HEK293 (cell line): ENCODE results near the gene ZNF763.

Experiments used
- BCL11A ChIP-seq: fragments of 450-650 bp; formaldehyde crosslinking; IDR thresholded peaks from 2 replicates; pipeline ENCODE4 v1.5.1; 2016; ENCODE audit warnings: low read depth, missing biosample characterization, missing genetic modification characterization
- FEZF1 ChIP-seq: fragments of 450-650 bp; formaldehyde crosslinking; IDR thresholded peaks from 2 replicates; pipeline ENCODE4 v1.5.1; 2016; ENCODE audit warnings: missing biosample characterization, missing genetic modification characterization
- GLI4 ChIP-seq: fragments of 450-650 bp; formaldehyde crosslinking; IDR thresholded peaks from 2 replicates; pipeline ENCODE4 v1.5.1; 2016; ENCODE audit warnings: missing biosample characterization, missing genetic modification characterization
- MEIS1 ChIP-seq: sonication (generic); formaldehyde crosslinking; IDR thresholded peaks from 2 replicates; pipeline ENCODE4 v1.8.1; 2022; ENCODE audit warnings: missing genetic modification reagents, mild to moderate bottlenecking, borderline replicate concordance
- OSR2 ChIP-seq: fragments of 450-650 bp; formaldehyde crosslinking; IDR thresholded peaks from 2 replicates; pipeline ENCODE4 v1.5.1; 2016; ENCODE audit warnings: missing biosample characterization, missing genetic modification characterization
- SCRT1 ChIP-seq: fragments of 450-650 bp; formaldehyde crosslinking; IDR thresholded peaks from 2 replicates; pipeline ENCODE4 v1.5.1; 2016; ENCODE audit warnings: missing biosample characterization, missing genetic modification characterization, borderline replicate concordance
- SP7 ChIP-seq: fragments of 450-650 bp; formaldehyde crosslinking; IDR thresholded peaks from 2 replicates; pipeline ENCODE4 v1.5.1; 2016; ENCODE audit warnings: missing biosample characterization, missing genetic modification characterization
- TRIM28 ChIP-seq: IDR thresholded peaks from 2 replicates; pipeline ENCODE4 v1.6.1; 2011; ENCODE audit warnings: low read length, control low read depth, borderline replicate concordance
- ZBTB8A ChIP-seq: fragments of 450-650 bp; formaldehyde crosslinking; IDR thresholded peaks from 2 replicates; pipeline ENCODE4 v1.5.1; 2016; ENCODE audit warnings: missing biosample characterization, missing genetic modification characterization
- ZFP41 ChIP-seq: fragments of 450-650 bp; formaldehyde crosslinking; IDR thresholded peaks from 2 replicates; pipeline ENCODE4 v1.5.1; 2016; ENCODE audit warnings: missing biosample characterization, missing genetic modification characterization, borderline replicate concordance
- ZFP69B ChIP-seq: fragments of 450-650 bp; formaldehyde crosslinking; IDR thresholded peaks from 2 replicates; pipeline ENCODE4 v1.5.1; 2016; ENCODE audit warnings: missing biosample characterization, missing genetic modification characterization
- ZNF10 ChIP-seq: fragments of 450-650 bp; formaldehyde crosslinking; IDR thresholded peaks from 2 replicates; pipeline ENCODE4 v1.5.1; 2017; ENCODE audit warnings: missing biosample characterization, missing genetic modification characterization
- ZNF121 ChIP-seq: fragments of 450-650 bp; formaldehyde crosslinking; IDR thresholded peaks from 2 replicates; pipeline ENCODE4 v1.5.1; 2016; ENCODE audit warnings: missing biosample characterization, missing genetic modification characterization
- ZNF140 ChIP-seq: fragments of 450-650 bp; formaldehyde crosslinking; IDR thresholded peaks from 2 replicates; pipeline ENCODE4 v1.5.1; 2016; ENCODE audit warnings: missing biosample characterization, missing genetic modification characterization
- ZNF155 ChIP-seq: fragments of 450-650 bp; formaldehyde crosslinking; IDR thresholded peaks from 2 replicates; pipeline ENCODE4 v1.5.1; 2016; ENCODE audit warnings: missing biosample characterization, missing genetic modification characterization
- ZNF157 ChIP-seq: fragments of 450-650 bp; formaldehyde crosslinking; IDR thresholded peaks from 2 replicates; pipeline ENCODE4 v1.5.1; 2016; ENCODE audit warnings: missing biosample characterization, missing genetic modification characterization
- ZNF302 ChIP-seq: fragments of 450-650 bp; formaldehyde crosslinking; IDR thresholded peaks from 2 replicates; pipeline ENCODE4 v1.5.1; 2016; ENCODE audit warnings: missing biosample characterization, missing genetic modification characterization, low read depth
- ZNF354C ChIP-seq: fragments of 450-650 bp; formaldehyde crosslinking; IDR thresholded peaks from 2 replicates; pipeline ENCODE4 v1.5.1; 2016; ENCODE audit warnings: missing biosample characterization, missing genetic modification characterization, low read depth, borderline replicate concordance
- ZNF366 ChIP-seq: fragments of 450-650 bp; formaldehyde crosslinking; conservative IDR thresholded peaks from 2 replicates; pipeline ENCODE4 v1.5.1; 2016; ENCODE audit warnings: missing biosample characterization, missing genetic modification characterization
- ZNF37A ChIP-seq: fragments of 450-650 bp; IDR thresholded peaks from 2 replicates; pipeline ENCODE4 v1.5.1; 2018; ENCODE audit warnings: missing biosample characterization, missing genetic modification characterization
- ZNF416 ChIP-seq: fragments of 450-650 bp; formaldehyde crosslinking; IDR thresholded peaks from 2 replicates; pipeline ENCODE4 v1.5.1; 2016; ENCODE audit warnings: missing biosample characterization, missing genetic modification characterization
- ZNF423 ChIP-seq: fragments of 450-650 bp; formaldehyde crosslinking; IDR thresholded peaks from 2 replicates; pipeline ENCODE4 v1.5.1; 2016; ENCODE audit warnings: missing biosample characterization, missing genetic modification characterization
- ZNF433 ChIP-seq: fragments of 450-650 bp; formaldehyde crosslinking; IDR thresholded peaks from 2 replicates; pipeline ENCODE4 v1.5.1; 2016; ENCODE audit warnings: missing biosample characterization, missing genetic modification characterization, low read depth
- ZNF521 ChIP-seq: fragments of 450-650 bp; formaldehyde crosslinking; IDR thresholded peaks from 2 replicates; pipeline ENCODE4 v1.5.1; 2017; ENCODE audit warnings: missing biosample characterization, mild to moderate bottlenecking, missing genetic modification characterization
- ZNF549 ChIP-seq: fragments of 450-650 bp; IDR thresholded peaks from 2 replicates; pipeline ENCODE4 v1.5.1; 2018; ENCODE audit warnings: missing biosample characterization, missing genetic modification characterization, mild to moderate bottlenecking, inconsistent platforms, moderate library complexity
- ZNF558 ChIP-seq: fragments of 450-650 bp; formaldehyde crosslinking; IDR thresholded peaks from 2 replicates; pipeline ENCODE4 v1.5.1; 2016; ENCODE audit warnings: missing biosample characterization, missing genetic modification characterization
- ZNF585B ChIP-seq: fragments of 450-650 bp; formaldehyde crosslinking; IDR thresholded peaks from 2 replicates; pipeline ENCODE4 v1.5.1; 2016; ENCODE audit warnings: missing biosample characterization, missing genetic modification characterization
- ZNF624 ChIP-seq: fragments of 450-650 bp; formaldehyde crosslinking; IDR thresholded peaks from 2 replicates; pipeline ENCODE4 v1.5.1; 2017; ENCODE audit warnings: missing biosample characterization, missing genetic modification characterization
- ZNF629 ChIP-seq: fragments of 450-650 bp; formaldehyde crosslinking; IDR thresholded peaks from 2 replicates; pipeline ENCODE4 v1.5.1; 2017; ENCODE audit warnings: missing biosample characterization, missing genetic modification characterization
- ZNF701 ChIP-seq: fragments of 450-650 bp; formaldehyde crosslinking; IDR thresholded peaks from 2 replicates; pipeline ENCODE4 v1.5.1; 2016; ENCODE audit warnings: missing biosample characterization, missing genetic modification characterization
- ZNF707 ChIP-seq: fragments of 450-650 bp; formaldehyde crosslinking; IDR thresholded peaks from 2 replicates; pipeline ENCODE4 v1.5.1; 2016; ENCODE audit warnings: missing biosample characterization, missing genetic modification characterization
- ZSCAN23 ChIP-seq: fragments of 450-650 bp; formaldehyde crosslinking; IDR thresholded peaks from 2 replicates; pipeline ENCODE4 v1.5.1; 2016; ENCODE audit warnings: missing biosample characterization, missing genetic modification characterization
- TF ChIP-seq, protein P1 (sequence below): fragments of 450-650 bp; formaldehyde crosslinking; IDR thresholded peaks from 2 replicates; pipeline ENCODE4 v1.5.1; 2016; ENCODE audit warnings: missing biosample characterization, missing genetic modification characterization
- TF ChIP-seq, protein P2 (sequence below): fragments of 450-650 bp; formaldehyde crosslinking; IDR thresholded peaks from 2 replicates; pipeline ENCODE4 v1.5.0; 2017; ENCODE audit warnings: missing biosample characterization, missing genetic modification characterization, borderline replicate concordance
- TF ChIP-seq, protein P3 (sequence below): fragments of 450-650 bp; formaldehyde crosslinking; IDR thresholded peaks from 2 replicates; pipeline ENCODE4 v1.5.1; 2016; ENCODE audit warnings: missing biosample characterization, missing genetic modification characterization
- TF ChIP-seq, protein P4 (sequence below): fragments of 450-650 bp; formaldehyde crosslinking; optimal IDR thresholded peaks from 2 replicates; pipeline ENCODE3; 2016; ENCODE audit warnings: missing biosample characterization, mild to moderate bottlenecking, missing genetic modification characterization

The ZNF763 gene

DNA sequence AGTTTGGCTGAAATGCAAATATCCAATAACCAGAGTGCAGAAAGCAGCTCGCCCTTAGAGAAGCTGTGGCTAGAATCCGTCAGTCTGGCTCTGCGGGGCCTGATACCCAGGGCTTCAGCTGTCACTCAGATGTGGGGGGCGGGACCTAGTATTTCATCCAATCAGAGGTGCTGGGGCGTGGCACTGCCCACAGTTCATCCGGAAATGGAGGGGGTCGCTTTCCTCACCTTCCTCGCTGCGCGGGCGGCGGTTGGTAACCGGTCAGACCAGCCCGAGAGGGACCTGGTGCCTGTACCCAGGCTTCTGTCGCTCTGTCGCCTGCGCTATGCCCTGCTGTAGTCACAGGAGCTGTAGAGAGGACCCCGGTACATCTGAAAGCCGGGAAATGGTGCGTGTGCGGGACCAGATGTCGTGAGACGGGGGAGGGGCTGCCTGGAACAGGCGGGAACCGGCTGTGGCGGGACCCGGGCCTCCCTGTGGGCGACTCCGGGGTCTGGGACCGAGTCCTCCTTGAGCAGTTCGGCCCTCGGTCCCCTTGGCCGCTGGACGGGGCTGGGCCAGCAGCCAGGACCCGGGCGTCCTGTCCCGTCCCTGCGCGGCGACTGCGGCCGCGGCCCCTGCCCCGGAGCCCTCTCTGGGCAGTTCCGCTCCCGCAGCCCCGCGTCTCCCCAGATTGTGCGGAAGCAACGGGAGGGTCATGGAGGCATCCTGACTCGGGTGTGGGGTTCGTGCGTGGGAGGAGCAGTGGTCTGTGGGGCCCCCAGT is 39.8 kb upstream of the ZNF763 start, which contains the start of gene ZNF700 (continued):
- TF ChIP-seq ZNF521 (tag by site-specific recombination) = no peak
- no peak for TF ChIP-seq ZNF707 (tag by site-specific recombination)
- no peak for TF ChIP-seq ZNF157 (tag by site-specific recombination)
- TF ChIP-seq OSR2 = no peak
- no peak for TF ChIP-seq ZNF354C (tag by site-specific recombination)
- TF ChIP-seq, protein P1, sequence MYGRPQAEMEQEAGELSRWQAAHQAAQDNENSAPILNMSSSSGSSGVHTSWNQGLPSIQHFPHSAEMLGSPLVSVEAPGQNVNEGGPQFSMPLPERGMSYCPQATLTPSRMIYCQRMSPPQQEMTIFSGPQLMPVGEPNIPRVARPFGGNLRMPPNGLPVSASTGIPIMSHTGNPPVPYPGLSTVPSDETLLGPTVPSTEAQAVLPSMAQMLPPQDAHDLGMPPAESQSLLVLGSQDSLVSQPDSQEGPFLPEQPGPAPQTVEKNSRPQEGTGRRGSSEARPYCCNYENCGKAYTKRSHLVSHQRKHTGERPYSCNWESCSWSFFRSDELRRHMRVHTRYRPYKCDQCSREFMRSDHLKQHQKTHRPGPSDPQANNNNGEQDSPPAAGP = peak; percentile 70
- TF ChIP-seq ZNF121 (tag by site-specific recombination) = no peak
- TF ChIP-seq ZNF549 (tag by site-specific recombination) = no peak
- no peak for TF ChIP-seq FEZF1 (tag by site-specific recombination)
- no peak for TF ChIP-seq ZNF37A (tag by site-specific recombination)
- TF ChIP-seq ZNF585B (tag by site-specific recombination) = no peak
- TF ChIP-seq ZBTB8A (tag by site-specific recombination) = no peak; the same call in 1 of the 2 replicates
- TF ChIP-seq, protein P2, sequence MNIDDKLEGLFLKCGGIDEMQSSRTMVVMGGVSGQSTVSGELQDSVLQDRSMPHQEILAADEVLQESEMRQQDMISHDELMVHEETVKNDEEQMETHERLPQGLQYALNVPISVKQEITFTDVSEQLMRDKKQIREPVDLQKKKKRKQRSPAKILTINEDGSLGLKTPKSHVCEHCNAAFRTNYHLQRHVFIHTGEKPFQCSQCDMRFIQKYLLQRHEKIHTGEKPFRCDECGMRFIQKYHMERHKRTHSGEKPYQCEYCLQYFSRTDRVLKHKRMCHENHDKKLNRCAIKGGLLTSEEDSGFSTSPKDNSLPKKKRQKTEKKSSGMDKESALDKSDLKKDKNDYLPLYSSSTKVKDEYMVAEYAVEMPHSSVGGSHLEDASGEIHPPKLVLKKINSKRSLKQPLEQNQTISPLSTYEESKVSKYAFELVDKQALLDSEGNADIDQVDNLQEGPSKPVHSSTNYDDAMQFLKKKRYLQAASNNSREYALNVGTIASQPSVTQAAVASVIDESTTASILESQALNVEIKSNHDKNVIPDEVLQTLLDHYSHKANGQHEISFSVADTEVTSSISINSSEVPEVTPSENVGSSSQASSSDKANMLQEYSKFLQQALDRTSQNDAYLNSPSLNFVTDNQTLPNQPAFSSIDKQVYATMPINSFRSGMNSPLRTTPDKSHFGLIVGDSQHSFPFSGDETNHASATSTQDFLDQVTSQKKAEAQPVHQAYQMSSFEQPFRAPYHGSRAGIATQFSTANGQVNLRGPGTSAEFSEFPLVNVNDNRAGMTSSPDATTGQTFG (tag by site-specific recombination) = no peak
- no peak for TF ChIP-seq ZNF701
- no peak for TF ChIP-seq ZNF624 (tag by site-specific recombination)
- no peak for TF ChIP-seq ZNF423 (tag by site-specific recombination)
- no peak for TF ChIP-seq ZNF155 (tag by site-specific recombination)
- TF ChIP-seq ZNF416 (tag by site-specific recombination) = no peak
- peak; percentile 46; the same call in 1 of the 2 replicates for TF ChIP-seq ZNF629 (tag by site-specific recombination)
- no peak for TF ChIP-seq ZNF433
- no peak for TF ChIP-seq ZNF366 (tag by site-specific recombination)
- TF ChIP-seq GLI4 = no peak
- TF ChIP-seq, protein P3, sequence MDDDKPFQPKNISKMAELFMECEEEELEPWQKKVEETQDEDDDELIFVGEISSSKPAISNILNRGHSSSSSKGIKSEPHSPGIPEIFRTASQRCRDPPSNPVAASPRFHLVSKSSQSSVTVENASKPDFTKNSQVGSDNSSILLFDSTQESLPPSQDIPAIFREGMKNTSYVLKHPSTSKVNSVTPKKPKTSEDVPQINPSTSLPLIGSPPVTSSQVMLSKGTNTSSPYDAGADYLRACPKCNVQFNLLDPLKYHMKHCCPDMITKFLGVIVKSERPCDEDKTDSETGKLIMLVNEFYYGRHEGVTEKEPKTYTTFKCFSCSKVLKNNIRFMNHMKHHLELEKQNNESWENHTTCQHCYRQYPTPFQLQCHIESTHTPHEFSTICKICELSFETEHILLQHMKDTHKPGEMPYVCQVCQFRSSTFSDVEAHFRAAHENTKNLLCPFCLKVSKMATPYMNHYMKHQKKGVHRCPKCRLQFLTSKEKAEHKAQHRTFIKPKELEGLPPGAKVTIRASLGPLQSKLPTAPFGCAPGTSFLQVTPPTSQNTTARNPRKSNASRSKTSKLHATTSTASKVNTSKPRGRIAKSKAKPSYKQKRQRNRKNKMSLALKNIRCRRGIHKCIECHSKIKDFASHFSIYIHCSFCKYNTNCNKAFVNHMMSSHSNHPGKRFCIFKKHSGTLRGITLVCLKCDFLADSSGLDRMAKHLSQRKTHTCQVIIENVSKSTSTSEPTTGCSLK (tag by site-specific recombination) = no peak
- no peak for TF ChIP-seq ZFP41 (tag by site-specific recombination)
- TF ChIP-seq ZNF140 = peak; percentile 67; the same call in 1 of the 2 replicates
- 0 out of 2 replicates have a peak, but pooled peaks have one; percentile 39 for TF ChIP-seq ZSCAN23 (tag by site-specific recombination)
- no peak for TF ChIP-seq BCL11A (tag by site-specific recombination)
- 0 out of 2 replicates have a peak, but pooled peaks have one; percentile 24 for TF ChIP-seq ZFP69B (tag by site-specific recombination)
- TF ChIP-seq ZNF302 (tag by site-specific recombination) = no peak
- TF ChIP-seq, protein P4, sequence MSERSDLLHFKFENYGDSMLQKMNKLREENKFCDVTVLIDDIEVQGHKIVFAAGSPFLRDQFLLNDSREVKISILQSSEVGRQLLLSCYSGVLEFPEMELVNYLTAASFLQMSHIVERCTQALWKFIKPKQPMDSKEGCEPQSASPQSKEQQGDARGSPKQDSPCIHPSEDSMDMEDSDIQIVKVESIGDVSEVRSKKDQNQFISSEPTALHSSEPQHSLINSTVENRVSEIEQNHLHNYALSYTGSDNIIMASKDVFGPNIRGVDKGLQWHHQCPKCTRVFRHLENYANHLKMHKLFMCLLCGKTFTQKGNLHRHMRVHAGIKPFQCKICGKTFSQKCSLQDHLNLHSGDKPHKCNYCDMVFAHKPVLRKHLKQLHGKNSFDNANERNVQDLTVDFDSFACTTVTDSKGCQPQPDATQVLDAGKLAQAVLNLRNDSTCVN (tag by site-specific recombination) = peak; percentile 50
- no peak for TF ChIP-seq MEIS1 (CRISPR knock-in tag)
- no peak for TF ChIP-seq TRIM28
- TF ChIP-seq SCRT1 (tag by site-specific recombination) = no peak
- TF ChIP-seq ZNF558 = 0 out of 2 replicates have a peak, but pooled peaks have one; percentile 19
- TF ChIP-seq SP7 (tag by site-specific recombination) = peak; percentile 63
- TF ChIP-seq ZNF10 (tag by site-specific recombination) = no peak
